C4-2B (cell line): ENCODE measurements around the gene SLIT2.

Experiments
- H3K27ac ChIP-seq: fragments of 450-650 bp; 2 replicates; pipeline ENCODE4 v1.5.1; 2017
- ZFX ChIP-seq: fragments of 450-650 bp; IDR thresholded peaks from 2 replicates; pipeline ENCODE4 v1.6.1; 2017
- TF ChIP-seq, protein P1 (sequence below): fragments of 450-650 bp; conservative IDR thresholded peaks from 2 replicates; pipeline ENCODE4 v1.5.1; 2017; ENCODE audit warnings: mild to moderate bottlenecking

SLIT2 gene

DNA sequence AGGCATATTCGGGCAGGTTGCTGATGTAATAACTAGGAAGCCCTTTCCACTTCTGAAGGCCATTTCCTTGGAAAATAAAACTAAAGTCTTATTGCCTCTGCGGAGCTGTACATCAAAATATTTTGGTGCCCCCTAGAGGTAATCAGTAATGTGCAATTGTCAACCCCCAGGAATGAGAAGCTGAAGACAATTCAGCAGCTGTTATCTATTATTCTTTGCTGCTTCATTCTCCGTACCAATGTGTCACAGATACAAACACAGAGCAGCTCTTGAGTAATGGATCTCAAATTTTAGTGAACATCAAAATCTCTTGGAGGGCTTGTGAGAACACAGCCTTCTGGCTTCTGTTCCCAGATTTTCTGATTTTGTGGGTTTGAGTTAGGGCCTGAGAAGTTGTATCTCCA is 3.5 kb upstream of the SLIT2 start:
- no peak overlapping the region for H3K27ac ChIP-seq
- no peak for TF ChIP-seq ZFX
- TF ChIP-seq, protein P1, sequence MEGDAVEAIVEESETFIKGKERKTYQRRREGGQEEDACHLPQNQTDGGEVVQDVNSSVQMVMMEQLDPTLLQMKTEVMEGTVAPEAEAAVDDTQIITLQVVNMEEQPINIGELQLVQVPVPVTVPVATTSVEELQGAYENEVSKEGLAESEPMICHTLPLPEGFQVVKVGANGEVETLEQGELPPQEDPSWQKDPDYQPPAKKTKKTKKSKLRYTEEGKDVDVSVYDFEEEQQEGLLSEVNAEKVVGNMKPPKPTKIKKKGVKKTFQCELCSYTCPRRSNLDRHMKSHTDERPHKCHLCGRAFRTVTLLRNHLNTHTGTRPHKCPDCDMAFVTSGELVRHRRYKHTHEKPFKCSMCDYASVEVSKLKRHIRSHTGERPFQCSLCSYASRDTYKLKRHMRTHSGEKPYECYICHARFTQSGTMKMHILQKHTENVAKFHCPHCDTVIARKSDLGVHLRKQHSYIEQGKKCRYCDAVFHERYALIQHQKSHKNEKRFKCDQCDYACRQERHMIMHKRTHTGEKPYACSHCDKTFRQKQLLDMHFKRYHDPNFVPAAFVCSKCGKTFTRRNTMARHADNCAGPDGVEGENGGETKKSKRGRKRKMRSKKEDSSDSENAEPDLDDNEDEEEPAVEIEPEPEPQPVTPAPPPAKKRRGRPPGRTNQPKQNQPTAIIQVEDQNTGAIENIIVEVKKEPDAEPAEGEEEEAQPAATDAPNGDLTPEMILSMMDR = peak; percentile 76

DNA sequence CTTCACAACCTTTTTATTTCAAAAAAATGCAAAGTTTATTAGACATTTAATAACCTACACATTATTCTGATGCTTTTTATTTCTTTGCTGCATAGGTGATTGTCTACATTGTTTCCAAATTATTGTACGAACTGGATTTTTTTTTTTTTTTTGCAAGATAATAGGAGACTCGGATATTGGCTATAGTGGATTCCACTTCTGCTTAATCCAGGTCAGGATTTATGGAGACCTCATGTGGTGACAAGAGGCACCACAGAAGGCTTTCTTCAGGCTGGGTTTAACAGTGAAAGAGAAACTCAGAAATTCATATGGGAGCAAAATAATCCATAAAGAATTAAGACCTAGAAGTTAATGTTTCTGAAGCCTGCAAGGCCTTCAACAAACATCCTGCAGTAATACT is 2.4 kb upstream of the SLIT2 start:
- no peak overlapping the region for H3K27ac ChIP-seq
- TF ChIP-seq, protein P1 = peak; percentile 52
- no peak for TF ChIP-seq ZFX

DNA sequence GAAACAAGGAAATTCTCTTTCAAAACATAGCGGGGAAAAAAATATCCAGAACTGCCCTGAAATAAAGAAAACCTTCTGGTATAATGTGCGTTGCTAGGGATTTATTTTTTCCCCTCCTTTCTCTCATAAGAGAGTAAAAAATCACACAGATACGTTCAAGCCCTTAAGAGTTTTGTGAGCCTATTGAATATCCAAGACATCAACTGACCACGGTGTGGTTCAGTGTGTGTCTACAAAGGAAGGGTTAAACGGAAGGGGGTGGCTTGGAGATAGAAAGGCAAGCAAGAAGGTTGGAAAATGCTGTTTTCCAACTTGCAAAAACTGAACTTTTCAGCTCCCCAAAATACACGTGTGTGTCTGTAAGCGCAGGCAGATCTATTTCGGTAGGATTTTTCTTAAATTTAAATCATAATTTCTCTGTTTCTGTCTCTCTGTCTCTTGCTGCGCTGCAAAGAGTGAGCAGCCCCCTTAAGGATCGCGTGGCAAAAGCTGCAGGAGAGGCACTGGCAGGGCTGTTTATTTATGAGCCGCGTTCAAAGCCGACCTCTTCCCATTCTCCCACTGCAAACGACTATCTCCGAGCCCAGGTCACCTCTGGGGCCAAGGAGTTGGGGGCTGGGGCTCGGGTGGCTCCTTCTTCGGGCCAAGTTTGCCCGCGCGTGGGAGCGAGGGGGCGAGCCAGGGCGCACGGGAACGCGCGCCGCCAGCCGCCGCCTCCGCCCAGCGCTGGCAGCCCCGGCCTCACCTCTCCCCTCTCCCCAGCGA is 492 bp upstream of the SLIT2 start:
- no peak for TF ChIP-seq ZFX
- TF ChIP-seq, protein P1 = no peak

DNA sequence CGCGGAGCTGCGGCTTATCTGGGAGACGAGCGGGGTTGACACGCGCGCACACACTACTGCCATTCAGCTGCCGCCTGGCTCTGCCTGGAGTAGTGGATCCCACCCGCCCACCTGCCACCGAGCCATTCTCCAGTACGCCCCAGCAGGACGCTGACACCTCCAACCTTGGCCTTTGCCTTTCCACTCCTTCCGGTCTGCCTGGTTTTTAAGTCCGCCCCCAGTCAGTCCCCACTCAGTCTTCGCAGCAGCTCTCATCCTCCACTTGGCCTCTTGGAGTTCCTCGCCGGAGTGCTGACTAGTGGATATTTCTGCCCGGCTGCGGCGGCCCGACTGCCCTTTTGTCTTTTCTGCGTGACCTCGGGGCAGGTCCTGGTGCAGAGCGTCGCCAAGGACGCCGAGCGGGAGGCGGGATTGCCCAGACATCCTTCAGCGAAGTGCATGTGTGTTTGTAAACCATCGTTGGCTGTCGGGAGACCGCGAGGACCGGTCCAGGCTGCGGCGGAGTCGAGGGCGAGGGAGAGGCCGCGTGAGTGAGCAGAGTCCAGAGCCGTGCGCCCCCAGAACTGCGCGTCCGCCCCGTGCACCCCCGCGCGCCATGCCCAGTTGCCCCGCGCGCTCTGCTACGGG is 1.1 kb downstream of the SLIT2 start:
- TF ChIP-seq, protein P1 = no peak
- no peak for TF ChIP-seq ZFX
- H3K27ac ChIP-seq = no peak overlapping the region; the same call in 1 of the 2 replicates

More for the DNA sequence above, 492 bp upstream of the SLIT2 start:
- no peak overlapping the region for H3K27ac ChIP-seq

DNA sequence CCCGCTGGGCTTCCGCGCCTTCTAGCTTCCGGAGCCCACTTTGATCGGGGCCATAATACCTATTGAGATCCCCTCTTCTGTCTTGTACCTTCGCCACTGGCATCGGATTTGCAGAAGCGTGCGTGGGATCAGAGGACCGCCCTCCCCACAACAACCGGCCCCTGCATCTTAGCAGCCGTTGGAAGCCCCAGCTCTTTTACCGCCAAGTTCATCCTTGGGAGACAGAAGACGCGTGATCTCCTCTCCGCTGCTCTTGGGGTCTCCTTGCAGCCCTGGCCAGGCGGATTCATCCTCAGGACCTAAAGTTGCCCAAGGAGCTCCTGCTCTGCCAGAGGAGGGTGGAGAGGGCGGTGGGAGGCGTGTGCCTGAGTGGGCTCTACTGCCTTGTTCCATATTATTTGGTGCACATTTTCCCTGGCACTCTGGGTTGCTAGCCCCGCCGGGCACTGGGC is 1.6 kb downstream of the SLIT2 start:
- no peak overlapping the region for H3K27ac ChIP-seq
- TF ChIP-seq, protein P1 = no peak
- no peak for TF ChIP-seq ZFX

DNA sequence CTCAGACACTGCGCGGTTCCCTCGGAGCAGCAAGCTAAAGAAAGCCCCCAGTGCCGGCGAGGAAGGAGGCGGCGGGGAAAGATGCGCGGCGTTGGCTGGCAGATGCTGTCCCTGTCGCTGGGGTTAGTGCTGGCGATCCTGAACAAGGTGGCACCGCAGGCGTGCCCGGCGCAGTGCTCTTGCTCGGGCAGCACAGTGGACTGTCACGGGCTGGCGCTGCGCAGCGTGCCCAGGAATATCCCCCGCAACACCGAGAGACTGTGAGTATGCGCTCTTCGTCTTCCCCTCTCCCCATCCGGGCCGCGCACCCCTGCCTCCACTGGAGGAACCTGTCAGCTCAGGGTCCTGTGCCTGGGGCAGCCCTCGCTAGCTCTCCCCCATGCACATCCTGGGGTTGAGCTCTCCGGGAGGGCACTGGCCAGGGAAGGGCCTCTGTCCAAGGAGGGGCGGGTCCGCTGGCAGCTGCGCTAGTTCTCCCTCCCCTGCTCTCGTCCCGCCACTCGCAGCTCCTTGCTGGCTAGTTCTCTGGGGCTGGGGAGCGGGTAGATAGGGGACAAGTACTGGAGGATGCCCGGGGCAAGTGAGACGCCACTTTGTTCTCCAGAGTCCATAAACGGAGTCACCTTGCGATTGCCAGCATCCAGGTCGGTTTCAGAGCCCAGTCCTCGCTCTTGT is 2.2 kb downstream of the SLIT2 start:
- no peak overlapping the region for H3K27ac ChIP-seq
- no peak for TF ChIP-seq ZFX
- TF ChIP-seq, protein P1 = no peak
